GM18526 (cell line): ENCODE measurements around the gene DDX43.

Experiments used
- POLR2A ChIP-seq: IDR thresholded peaks from 3 replicates; pipeline ENCODE4 v1.6.1; 2011; ENCODE audit not compliant: insufficient read length; ENCODE audit errors: extremely low read depth

Gene DDX43

GRCh38 chr6:73372516-73372915 is 22.1 kb upstream of the DDX43 start:
- TF ChIP-seq POLR2A: no peak

DNA sequence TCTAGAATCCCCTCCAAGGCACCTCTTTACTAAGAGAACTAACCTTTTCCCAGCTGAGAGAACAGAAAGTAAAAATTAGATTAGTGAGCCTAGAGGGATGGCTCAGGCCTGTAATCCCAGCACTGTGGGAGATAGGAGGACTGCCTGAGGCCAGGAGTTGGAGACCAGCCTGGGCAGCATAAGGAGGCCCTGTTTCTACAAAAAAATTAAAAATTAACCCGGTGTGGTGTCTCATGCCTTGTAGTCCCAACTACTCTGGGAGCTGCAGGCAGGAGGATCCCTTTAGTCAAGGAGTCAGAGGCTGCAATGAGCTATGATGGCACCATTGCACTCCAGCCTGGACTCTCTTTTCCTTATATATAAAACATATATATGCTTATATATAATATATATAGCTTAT is 19.4 kb upstream of the DDX43 start:
- TF ChIP-seq POLR2A: no peak

- TF ChIP-seq POLR2A: no peak
Observed at GRCh38 chr6:73377225-73377624, 17.4 kb upstream of the DDX43 start.

DNA sequence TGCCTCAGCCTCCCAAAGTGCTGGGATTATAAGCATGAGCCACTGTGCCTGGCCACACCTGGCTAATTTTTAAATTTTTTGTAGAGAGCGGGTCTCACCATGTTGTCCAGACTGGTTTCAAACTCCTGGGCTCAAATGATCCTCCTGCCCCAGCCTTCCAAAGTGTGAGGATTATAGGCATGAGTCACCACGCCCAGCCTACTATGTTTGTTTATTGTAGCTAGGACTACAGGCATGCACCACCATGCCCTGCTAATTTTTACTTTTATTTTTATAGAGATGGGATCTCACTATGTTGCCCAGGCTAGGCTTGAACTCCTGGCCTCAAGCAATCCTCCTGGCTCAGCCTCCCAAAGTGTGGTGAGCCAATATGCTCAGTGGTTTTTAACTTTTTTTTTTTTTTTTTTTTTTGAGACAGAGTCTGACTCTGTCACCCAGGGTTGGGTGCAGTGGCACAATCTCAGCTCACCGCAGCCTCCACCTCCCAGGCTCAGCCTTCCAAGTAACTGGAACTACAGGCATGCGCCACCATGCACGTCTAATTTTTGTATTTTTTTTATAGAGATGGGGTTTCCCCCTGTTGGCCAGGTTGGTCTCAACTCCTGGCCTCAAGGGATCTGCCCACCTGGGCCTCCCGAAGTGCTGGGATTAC is 12.0 kb upstream of the DDX43 start:
- no peak for TF ChIP-seq POLR2A

DNA sequence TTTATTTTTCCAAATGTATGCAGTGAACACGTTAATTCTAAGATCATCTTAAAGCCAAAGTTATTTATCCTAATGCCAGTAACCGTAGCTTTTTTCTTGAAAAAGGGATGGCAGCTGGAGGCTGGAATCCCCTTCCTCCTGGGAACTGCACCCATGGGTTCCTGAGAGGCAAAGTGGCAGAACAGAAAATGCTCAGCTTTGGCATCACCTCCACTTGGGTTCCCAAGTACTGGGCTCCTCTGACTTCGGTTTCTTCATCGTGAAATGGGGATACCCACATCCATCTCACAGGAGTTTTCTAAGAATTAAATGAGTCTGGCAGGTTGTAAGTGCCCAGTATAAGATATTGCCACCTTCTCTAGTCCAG is 6.2 kb upstream of the DDX43 start:
- TF ChIP-seq POLR2A: no peak

GRCh38 chr6:73388800-73389512 is 5.7 kb upstream of the DDX43 start:
- TF ChIP-seq POLR2A: peak; percentile 30

GRCh38 chr6:73389854-73390253 is 4.8 kb upstream of the DDX43 start:
- TF ChIP-seq POLR2A: no peak

GRCh38 chr6:73391675-73392074 is 3.0 kb upstream of the DDX43 start:
- no peak for TF ChIP-seq POLR2A

DNA sequence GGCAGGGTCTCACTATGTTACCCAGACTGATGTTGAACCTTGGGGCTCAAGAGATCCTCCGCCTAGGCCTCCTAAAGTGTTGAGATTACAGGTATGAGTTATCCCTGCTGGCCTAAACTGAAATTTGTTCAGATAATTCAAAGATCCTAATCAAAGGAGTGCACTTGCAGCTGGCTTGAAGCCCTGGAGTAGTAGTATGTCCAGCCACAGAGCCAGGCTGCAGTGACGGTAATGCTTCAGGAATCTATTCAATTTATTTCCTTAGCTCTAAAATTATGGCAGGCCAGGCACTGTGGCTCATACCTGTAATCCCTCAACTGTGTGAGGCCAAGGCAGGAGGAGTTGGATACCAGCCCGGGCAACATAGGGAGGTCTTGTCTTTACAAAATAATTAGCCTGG is 1.4 kb upstream of the DDX43 start:
- no peak for TF ChIP-seq POLR2A

GRCh38 chr6:73395875-73396274 is 1.2 kb downstream of the DDX43 start:
- TF ChIP-seq POLR2A: no peak

GRCh38 chr6:73400656-73401055 is 6.0 kb downstream of the DDX43 start:
- TF ChIP-seq POLR2A: no peak

DNA sequence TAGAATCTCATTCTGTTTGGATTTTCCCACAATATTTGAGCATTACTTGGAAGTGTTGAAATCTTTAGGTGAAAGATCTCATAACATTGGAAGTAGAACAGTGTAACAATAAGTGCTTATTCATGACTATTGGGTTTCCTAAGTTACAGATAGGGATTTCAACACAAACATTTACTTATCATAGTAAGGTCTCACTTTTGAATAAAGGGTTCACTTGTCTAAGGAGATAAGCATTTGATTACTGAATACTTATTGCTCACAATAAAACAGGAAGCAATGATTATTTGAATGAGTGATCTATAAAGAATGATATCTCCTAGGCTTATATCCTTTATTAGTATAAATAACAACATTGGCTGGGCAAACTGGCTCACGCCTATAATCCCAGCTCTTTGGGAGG is 14.8 kb downstream of the DDX43 start:
- no peak for TF ChIP-seq POLR2A

DNA sequence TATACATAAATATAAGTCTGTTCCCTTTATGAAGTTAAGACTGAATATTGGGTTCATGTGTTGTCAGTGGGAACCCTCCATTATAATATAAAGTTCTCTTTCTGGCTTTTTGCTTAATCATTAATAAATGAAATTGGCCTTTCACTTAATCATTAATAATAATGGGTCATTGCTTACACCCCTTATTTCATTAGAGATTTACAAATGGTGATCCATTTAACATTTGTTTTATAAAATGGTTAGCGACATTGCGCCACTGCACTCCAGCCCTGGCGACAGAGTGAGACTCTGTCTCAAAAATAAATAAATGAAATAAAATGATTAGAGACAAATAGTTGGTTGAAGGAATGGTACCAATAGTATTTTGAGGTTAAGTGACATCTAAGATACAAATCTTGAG is 18.5 kb downstream of the DDX43 start:
- no peak for TF ChIP-seq POLR2A

DNA sequence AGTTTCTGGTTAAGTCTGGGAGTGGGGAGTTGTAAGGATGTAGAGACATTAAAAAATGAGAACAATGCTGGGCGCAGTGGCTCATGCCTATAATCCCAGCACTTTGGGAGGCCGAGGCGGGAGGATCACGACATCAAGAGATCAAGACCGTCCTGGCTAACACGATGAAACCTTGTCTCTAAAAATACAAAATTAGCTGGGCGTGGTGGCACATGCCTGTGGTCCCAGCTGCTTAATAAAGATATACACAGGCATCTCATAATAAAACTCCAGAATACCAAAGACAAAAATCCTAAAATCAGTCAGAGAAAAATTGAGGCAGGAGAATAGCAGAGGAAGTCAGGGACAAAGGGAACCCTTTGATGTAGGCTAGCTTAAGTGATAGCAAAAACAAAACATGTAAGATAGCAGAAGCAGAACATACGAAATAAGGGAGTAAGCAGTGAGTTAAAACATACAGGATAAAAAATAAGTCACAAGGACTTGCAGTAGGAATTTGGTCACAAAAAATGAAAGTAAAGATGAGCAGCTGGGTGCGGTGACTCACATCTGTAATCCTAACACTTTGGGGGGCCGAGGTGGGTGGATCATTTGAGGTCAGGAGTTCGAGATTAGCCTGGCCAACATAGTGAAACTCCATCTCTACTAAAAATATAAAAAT is 23.6 kb downstream of the DDX43 start:
- TF ChIP-seq POLR2A: no peak

- TF ChIP-seq POLR2A: no peak
Observed at GRCh38 chr6:73421534-73421933, 26.9 kb downstream of the DDX43 start.

DNA sequence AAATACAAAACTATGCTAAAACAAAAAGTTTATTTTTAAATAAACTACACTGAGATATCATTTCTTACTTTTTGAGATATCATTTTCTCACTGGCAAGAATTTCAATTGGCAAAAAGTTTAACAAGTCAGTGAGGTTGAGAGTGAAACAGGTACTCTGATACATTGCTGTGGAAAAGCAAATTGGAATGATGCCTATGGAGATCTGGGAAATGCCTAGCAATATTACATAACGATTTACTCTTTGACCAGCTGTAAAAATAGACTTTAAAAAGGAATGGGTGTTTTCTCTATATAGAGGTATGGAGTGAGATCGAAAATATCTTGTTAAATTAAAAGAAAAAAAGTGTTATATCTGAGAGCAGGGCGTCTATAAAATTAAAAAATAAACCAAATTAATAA is 40.6 kb downstream of the DDX43 start:
- TF ChIP-seq POLR2A: no peak

DNA sequence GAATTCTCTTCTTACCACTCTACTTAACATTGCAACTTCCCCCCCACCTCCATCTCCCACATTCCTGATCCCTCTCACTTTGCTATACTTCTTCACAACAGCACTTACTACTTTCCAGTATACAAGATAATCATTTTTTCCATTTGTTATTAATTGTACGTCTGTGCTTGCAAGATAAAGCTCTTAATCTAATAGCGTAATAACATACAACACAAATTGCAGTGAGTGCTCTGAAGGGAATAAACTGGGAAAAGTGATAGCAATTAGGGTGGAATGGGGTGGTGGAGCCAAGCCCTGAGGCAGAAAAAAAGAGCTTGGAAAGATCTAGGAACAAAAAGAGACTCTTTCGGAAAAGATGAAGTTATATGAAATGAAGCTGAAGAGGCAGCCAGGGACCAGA is 48.9 kb downstream of the DDX43 start:
- TF ChIP-seq POLR2A: no peak
